ENCODE data around the gene TNFAIP6. TPM values are rescaled to one million over a fixed set of nuclear protein-coding genes. Genes with fewer than 3 reads are reported as not detected.
"Not testable (repeated sequence)": the region's sequence is repeated elsewhere in the genome, so short reads cannot be mapped to it uniquely, and the experiment has no call there.

The TNFAIP6 gene, protein sequence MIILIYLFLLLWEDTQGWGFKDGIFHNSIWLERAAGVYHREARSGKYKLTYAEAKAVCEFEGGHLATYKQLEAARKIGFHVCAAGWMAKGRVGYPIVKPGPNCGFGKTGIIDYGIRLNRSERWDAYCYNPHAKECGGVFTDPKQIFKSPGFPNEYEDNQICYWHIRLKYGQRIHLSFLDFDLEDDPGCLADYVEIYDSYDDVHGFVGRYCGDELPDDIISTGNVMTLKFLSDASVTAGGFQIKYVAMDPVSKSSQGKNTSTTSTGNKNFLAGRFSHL
- total RNA-seq (not detected), total RNA-seq (0 to 2.1 (median 0.04) reads per million in 172 experiments)
- 0.15 TPM for polyA plus RNA-seq (2013, experiment 1 of 2)
- 0.29 TPM for polyA plus RNA-seq (2013, experiment 2 of 2)

DNA sequence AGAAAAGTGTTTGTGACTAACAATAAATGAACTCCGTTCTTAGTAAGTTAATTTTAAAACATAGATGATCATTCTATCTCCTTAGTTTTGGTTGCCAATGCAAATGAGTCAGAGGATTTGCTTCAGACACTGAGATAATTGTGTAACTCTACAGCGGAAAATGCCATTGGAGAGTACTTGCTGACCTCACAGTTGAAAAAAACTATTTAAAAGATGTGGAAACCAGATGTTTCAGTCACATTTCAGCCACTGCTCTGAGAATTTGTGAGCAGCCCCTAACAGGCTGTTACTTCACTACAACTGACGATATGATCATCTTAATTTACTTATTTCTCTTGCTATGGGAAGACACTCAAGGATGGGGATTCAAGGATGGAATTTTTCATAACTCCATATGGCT lies at the start of gene TNFAIP6:
Gene TNFAIP6, plus strand, starts transcription at position 234 of the 400 bp plus-strand sequence. Its CDS starts 75 bp downstream, at position 309.
- Mint-ChIP-seq H3K27ac (no peak within 1 kb of the TSS), H3K4me1 (ENCODE audit: low read depth) (no peaks in the 10 kb centered on the region), H3K36me3 (ENCODE audit: low read depth) (no peaks in the 10 kb centered on the region), H3K9me3 (no peaks in the 10 kb centered on the region), H3K4me3 (no peak within 1 kb of the TSS), H3K27me3 (no peaks in the 10 kb centered on the region)
- no peaks in the 10 kb centered on the region for H3K9me3 ChIP-seq (ENCODE audit: control insufficient read depth in 1 of 2, insufficient read depth in 1 of 2, low read length in 2 of 2)
- CTCF ChIA-PET = no interaction called here
- intact Hi-C loops (cut with DNase I, micrococcal nuclease) = no loop called here
- ATAC-seq (ENCODE audit: poor library complexity) (no peak), DNase-seq (peak in 2 of 14 experiments; percentile 50 to 59)
- no peaks in the 10 kb centered on the region for H3K4me1 ChIP-seq (ENCODE audit: insufficient read depth, low read length)
- H3K27ac ChIP-seq (ENCODE audit: low read depth in 1 of 2, low read length in 2 of 2) = no peak within 1 kb of the TSS
- H3K27me3 ChIP-seq (ENCODE audit: control insufficient read depth in 1 of 2, insufficient read depth in 2 of 2, low read length in 2 of 2) = no peaks in the 10 kb centered on the region
- POLR2A ChIA-PET = no interaction called here
- no peaks in the 10 kb centered on the region for H3K36me3 ChIP-seq (ENCODE audit: insufficient read depth, low read length)
- TF ChIP-seq, protein P1, sequence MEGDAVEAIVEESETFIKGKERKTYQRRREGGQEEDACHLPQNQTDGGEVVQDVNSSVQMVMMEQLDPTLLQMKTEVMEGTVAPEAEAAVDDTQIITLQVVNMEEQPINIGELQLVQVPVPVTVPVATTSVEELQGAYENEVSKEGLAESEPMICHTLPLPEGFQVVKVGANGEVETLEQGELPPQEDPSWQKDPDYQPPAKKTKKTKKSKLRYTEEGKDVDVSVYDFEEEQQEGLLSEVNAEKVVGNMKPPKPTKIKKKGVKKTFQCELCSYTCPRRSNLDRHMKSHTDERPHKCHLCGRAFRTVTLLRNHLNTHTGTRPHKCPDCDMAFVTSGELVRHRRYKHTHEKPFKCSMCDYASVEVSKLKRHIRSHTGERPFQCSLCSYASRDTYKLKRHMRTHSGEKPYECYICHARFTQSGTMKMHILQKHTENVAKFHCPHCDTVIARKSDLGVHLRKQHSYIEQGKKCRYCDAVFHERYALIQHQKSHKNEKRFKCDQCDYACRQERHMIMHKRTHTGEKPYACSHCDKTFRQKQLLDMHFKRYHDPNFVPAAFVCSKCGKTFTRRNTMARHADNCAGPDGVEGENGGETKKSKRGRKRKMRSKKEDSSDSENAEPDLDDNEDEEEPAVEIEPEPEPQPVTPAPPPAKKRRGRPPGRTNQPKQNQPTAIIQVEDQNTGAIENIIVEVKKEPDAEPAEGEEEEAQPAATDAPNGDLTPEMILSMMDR (IDR thresholded peaks at IDR 0.05) = no peak
- no peak within 1 kb of the TSS for H3K4me3 ChIP-seq (ENCODE audit: low read length)

DNA sequence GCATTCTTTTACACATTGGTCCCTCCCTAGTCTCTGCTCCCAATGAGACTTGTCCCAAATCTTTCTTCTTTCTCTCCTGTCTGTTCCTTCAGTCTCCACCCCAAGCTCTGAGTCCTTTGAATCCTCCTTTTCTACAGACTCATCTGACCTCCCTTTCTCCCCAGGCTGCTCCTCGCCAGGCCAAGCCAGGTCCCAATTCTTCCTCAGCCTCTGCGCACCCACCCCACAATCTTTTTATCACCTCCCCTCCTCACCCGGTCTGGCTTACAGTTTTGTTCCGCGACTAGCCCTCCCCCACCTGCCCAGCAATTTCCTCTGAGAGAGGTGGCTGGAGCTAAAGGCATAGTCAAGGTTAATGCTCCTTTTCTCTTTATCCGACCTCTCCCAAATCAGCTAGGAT lies 47.1 kb upstream of the TNFAIP6 start:
- H3K27ac Mint-ChIP-seq; H3K27ac ChIP-seq (ENCODE audit: low read depth in 1 of 2, low read length in 2 of 2); H3K9me3 ChIP-seq (ENCODE audit: control insufficient read depth in 1 of 2, insufficient read depth in 1 of 2, low read length in 2 of 2); POLR2A ChIA-PET; ATAC-seq (ENCODE audit: poor library complexity); H3K9me3 Mint-ChIP-seq; H3K4me1 ChIP-seq (ENCODE audit: insufficient read depth, low read length); H3K4me1 Mint-ChIP-seq (ENCODE audit: low read depth); H3K36me3 ChIP-seq (ENCODE audit: insufficient read depth, low read length); intact Hi-C loops (cut with DNase I, micrococcal nuclease); DNase-seq; H3K27me3 ChIP-seq (ENCODE audit: control insufficient read depth in 1 of 2, insufficient read depth in 2 of 2, low read length in 2 of 2); CTCF ChIA-PET; H3K36me3 Mint-ChIP-seq (ENCODE audit: low read depth); H3K4me3 Mint-ChIP-seq; H3K4me3 ChIP-seq (ENCODE audit: low read length); H3K27me3 Mint-ChIP-seq: not testable (repeated sequence)

DNA sequence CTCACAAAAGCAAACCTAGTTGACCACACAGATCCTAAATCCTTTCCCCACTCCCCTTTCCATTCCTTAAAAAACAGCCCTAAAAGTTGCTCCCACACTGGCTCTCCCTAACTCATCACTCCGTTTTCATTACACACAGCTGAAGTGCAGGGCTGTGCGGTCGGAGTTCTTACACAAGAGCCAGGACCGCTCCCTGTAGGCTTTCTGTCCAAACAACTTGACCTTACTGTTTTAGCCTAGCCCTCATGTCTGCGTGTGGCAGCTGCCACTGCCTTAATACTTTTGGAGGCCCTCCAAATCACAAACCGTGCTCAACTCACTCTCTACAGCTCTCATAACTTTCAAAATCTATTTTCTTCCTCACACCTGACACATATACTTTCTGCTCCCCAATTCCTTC lies 45.0 kb upstream of the TNFAIP6 start:
- H3K27ac ChIP-seq (ENCODE audit: low read depth in 1 of 2, low read length in 2 of 2); H3K4me1 ChIP-seq (ENCODE audit: insufficient read depth, low read length); H3K36me3 ChIP-seq (ENCODE audit: insufficient read depth, low read length); H3K36me3 Mint-ChIP-seq (ENCODE audit: low read depth); CTCF ChIA-PET; H3K27ac Mint-ChIP-seq; DNase-seq; POLR2A ChIA-PET; H3K4me3 Mint-ChIP-seq; H3K27me3 Mint-ChIP-seq; H3K9me3 Mint-ChIP-seq; H3K4me1 Mint-ChIP-seq (ENCODE audit: low read depth); H3K9me3 ChIP-seq (ENCODE audit: control insufficient read depth in 1 of 2, insufficient read depth in 1 of 2, low read length in 2 of 2); intact Hi-C loops (cut with DNase I, micrococcal nuclease); ATAC-seq (ENCODE audit: poor library complexity); H3K27me3 ChIP-seq (ENCODE audit: control insufficient read depth in 1 of 2, insufficient read depth in 2 of 2, low read length in 2 of 2); H3K4me3 ChIP-seq (ENCODE audit: low read length): not testable (repeated sequence)

DNA sequence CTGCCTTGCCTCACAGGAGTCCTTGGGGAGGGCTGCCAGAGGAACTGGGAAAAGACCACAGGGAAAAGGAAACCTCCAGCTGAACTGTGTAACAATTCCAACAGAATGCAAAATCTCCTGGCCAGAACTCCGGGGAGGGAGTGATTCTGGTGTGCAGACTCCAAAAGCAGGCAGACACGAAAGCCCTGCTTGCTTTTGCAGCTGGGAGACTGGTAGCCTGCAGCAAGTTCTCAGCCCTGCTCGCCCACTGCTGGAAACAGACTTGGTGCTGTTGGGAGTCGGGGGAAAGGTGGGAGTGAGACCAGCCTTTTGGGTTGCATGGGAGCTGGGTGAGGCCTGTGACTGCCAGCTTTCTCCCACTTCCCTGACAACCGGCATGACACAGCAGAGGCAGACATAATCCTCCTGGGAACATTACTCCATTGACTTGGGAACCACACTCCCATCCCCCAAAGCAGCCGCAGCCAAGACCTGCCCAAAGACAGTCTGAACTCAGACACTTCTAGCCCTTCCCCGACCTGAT lies 42.0 kb upstream of the TNFAIP6 start:
- DNase-seq (no peak), ATAC-seq (ENCODE audit: poor library complexity) (no peak)
- TF ChIP-seq, protein P1 (IDR thresholded peaks at IDR 0.05) = no peak
- Histone ChIP-seq H3K27ac (ENCODE audit: low read depth in 1 of 2, low read length in 2 of 2) (no peak overlapping the region), H3K4me3 (ENCODE audit: low read length) (no peak overlapping the region), H3K4me1 (ENCODE audit: insufficient read depth, low read length) (no peaks in the 10 kb centered on the region), H3K36me3 (ENCODE audit: insufficient read depth, low read length) (no peaks in the 10 kb centered on the region), H3K9me3 (ENCODE audit: control insufficient read depth in 1 of 2, insufficient read depth in 1 of 2, low read length in 2 of 2) (no peaks in the 10 kb centered on the region), H3K27me3 (ENCODE audit: control insufficient read depth in 1 of 2, insufficient read depth in 2 of 2, low read length in 2 of 2) (peaks cover 0 to 2% of the 10 kb centered on the region in 2 experiments)
- no peak overlapping the region for H3K4me3 Mint-ChIP-seq
- H3K4me1 Mint-ChIP-seq (ENCODE audit: low read depth) = peaks cover 22% of the 10 kb centered on the region
- H3K9me3 Mint-ChIP-seq = peaks cover 4% of the 10 kb centered on the region
- ChIA-PET POLR2A (no interaction called here), CTCF (no interaction called here)
- no peaks in the 10 kb centered on the region for H3K36me3 Mint-ChIP-seq (ENCODE audit: low read depth)
- H3K27me3 Mint-ChIP-seq = peaks cover 7% of the 10 kb centered on the region
- no peak overlapping the region for H3K27ac Mint-ChIP-seq
- intact Hi-C loops (cut with DNase I, micrococcal nuclease) = no loop called here
